GM18505 (cell line): ENCODE results near the gene HMGCS2.

ENCODE experiments used
- ATAC-seq: cut with Tn5 transposase; IDR thresholded peaks from one replicate; pipeline ENCODE4 v1.9.1; 2021; ENCODE audit not compliant: unreplicated experiment
- POLR2A ChIP-seq: IDR thresholded peaks from 4 replicates; pipeline ENCODE4 v1.6.1; 2011; ENCODE audit warnings: borderline replicate concordance; ENCODE audit not compliant: insufficient read depth, insufficient read length; ENCODE audit errors: extremely low read depth

The HMGCS2 gene

GRCh38 chr1:119766374-119766794 lies 2.3 kb downstream of the HMGCS2 start:
- TF ChIP-seq POLR2A, result no peak
- no peak for ATAC-seq

DNA sequence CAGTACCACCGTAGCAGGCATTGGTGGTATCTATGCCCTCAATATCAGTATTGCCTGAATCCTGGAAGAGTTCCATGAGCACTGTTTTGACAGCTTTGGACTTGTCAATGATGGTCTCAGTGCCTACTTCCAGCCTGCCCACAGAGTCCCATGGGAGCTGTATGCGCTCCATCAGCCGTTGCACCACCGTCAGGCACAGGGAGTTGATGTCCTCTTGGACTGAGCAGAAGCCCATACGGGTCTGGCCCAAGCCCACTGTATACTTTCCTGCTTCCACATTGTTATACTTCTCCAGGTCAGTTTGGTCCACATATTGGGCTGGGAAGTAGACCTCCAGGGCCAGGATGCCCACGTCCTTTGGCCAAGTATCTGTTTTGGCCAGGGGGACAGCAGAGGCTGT lies 4.5 kb downstream of the HMGCS2 start:
- ATAC-seq, result no peak
- no peak for TF ChIP-seq POLR2A

- no peak for TF ChIP-seq POLR2A
- no peak for ATAC-seq
Measured at GRCh38 chr1:119762953-119763352, 5.8 kb downstream of the HMGCS2 start.

DNA sequence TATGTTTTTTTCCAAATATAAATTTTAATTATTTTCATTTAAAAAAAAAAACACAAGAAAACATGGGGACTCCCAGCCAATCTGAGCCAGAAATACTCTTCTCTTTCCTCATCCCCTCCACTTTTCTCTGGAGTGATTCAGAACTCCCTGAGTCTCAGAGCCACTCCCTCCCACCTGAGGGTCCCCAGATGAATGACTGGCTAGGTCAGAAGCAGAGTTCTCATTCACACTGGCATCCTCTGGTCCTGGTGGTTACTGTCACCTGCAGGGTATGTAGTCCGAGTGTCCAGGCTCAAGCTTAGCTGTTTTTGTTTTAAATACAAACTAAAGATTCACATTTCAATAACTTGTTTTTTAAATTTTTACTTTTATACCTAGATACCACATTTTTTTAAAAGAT lies 6.3 kb downstream of the HMGCS2 start:
- ATAC-seq, result no peak
- TF ChIP-seq POLR2A, result no peak

- no peak for ATAC-seq
- TF ChIP-seq POLR2A, result no peak
Measured at GRCh38 chr1:119758584-119758983, 10.1 kb downstream of the HMGCS2 start.

GRCh38 chr1:119752592-119752991 lies 16.1 kb downstream of the HMGCS2 start:
- no peak for TF ChIP-seq POLR2A
- no peak for ATAC-seq

DNA sequence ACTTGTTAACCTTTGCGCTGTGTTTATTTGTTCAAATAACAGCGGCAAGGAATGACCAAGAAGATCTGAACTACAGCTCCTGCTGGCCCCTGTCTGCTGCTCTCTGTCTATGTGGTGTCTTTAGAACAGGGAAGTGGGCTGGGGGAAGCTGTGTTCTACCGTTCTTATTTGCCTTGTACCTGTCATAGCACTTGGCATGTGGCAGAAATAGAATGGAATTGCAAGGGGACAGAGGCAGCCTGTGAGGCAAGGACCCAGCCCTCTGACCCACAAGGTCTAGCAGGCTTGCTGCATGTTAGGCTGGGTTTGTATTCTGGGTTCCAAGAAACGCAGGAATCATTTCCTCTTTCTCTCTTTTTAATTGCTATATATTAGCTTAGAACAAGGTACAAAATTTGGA lies 20.7 kb downstream of the HMGCS2 start:
- no peak for TF ChIP-seq POLR2A
- no peak for ATAC-seq

- no peak for TF ChIP-seq POLR2A
Measured at GRCh38 chr1:119747451-119747850, 21.3 kb downstream of the HMGCS2 start.

DNA sequence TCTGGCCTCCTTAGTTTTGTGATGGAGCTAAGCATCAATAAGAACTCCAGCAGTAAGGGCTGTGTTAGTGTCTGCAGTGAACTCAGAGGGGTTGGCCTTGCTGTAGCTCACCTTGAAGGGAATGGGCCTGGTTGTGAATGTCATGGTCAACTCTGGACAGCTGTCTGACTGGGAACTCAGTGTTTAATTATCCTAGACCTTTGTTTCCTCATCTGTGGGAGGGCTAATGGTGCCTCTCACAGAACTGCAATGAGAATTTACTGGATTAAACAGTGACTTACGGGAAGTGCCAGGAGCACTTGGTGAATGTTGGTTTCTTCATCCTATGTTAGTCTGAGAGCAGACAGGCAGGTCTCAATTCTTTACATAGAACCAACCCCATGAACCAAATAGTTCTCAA lies 23.7 kb downstream of the HMGCS2 start:
- no peak for TF ChIP-seq POLR2A
- no peak for ATAC-seq

More at GRCh38 chr1:119747451-119747850, 21.3 kb downstream of the HMGCS2 start:
- ATAC-seq, result no peak

DNA sequence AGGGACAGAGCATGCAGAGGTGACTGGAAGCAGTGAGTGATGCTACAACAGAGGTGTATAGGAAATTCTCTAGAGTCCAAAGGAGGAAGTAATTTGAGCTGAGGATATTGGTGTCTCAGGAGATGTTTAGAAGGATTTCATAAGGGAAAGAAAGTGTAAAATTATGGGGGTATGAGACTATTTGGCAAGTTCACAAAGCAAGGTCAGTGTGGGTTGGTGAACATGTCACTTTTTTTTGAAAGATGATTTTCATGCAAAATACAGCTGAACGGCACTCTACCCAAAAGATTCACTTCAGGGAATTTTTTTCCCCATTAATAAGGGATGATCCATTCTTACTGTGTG lies 24.1 kb downstream of the HMGCS2 start:
- no peak for ATAC-seq

GRCh38 chr1:119743776-119744597 lies 24.7 kb downstream of the HMGCS2 start:
- no peak for TF ChIP-seq POLR2A
- ATAC-seq, result peak; percentile 71

More for the DNA sequence above, 24.1 kb downstream of the HMGCS2 start:
- TF ChIP-seq POLR2A, result no peak

DNA sequence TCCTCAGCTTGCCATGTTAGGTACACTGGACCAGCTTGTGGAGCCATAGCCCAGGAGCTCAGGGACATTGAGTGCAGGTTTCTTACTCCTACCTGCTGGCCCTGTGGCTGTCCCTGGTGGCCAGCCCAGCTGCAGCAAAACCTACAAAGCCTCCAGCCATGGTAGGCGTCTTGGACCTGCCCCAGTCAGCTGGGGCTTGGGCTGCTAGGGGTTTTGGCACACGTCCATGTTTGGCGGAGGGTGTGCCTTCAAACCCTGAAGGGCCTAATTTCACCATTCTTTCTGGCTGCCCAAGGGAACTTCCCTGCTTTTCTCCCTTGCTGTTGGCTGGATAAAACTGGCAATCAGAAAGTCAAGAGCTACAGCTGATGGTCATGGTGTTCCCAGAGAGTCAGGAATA lies 25.4 kb downstream of the HMGCS2 start:
- ATAC-seq, result no peak
- no peak for TF ChIP-seq POLR2A

GRCh38 chr1:119742677-119743076 lies 26.0 kb downstream of the HMGCS2 start:
- ATAC-seq, result no peak

GRCh38 chr1:119742202-119742601 lies 26.5 kb downstream of the HMGCS2 start:
- no peak for TF ChIP-seq POLR2A
- no peak for ATAC-seq

More at GRCh38 chr1:119742677-119743076, 26.0 kb downstream of the HMGCS2 start:
- TF ChIP-seq POLR2A, result no peak
